ENCODE measurements around the gene RERE.

- TF ChIP-seq CTCF (IDR thresholded peaks at IDR 0.05; ENCODE audit: low read depth, low read length, poor library complexity, severe bottlenecking) (no peak), EZH2phosphoT487 (IDR thresholded peaks at IDR 0.05; ENCODE audit: borderline replicate concordance, low read length) (no peak)
Observed at GRCh38 chr1:8474369-8474768, 343.1 kb downstream of the RERE start.
